ENCODE measurements around the gene ARGLU1. TPM values are rescaled to one million over a fixed set of nuclear protein-coding genes. Genes with fewer than 3 reads are reported as not detected.

The ARGLU1 gene
- polyA plus RNA-seq, 1 donor (not counting 4 experiments of a cell fraction or from before 2014, with no cell fraction given) = 96.8 TPM

- Histone ChIP-seq H3K36me3 (ENCODE audit: control insufficient read depth in 2 of 2, extremely low read depth in 1 of 2, insufficient read depth in 2 of 2, low read length in 2 of 2) (peaks cover 32 to 50% of the 10 kb centered on the region in 2 experiments), H3K4me1 (ENCODE audit: control insufficient read depth, extremely low read depth, insufficient read depth, low read length) (no peaks in the 10 kb centered on the region), H4K20me1 (ENCODE audit: control insufficient read depth, extremely low read depth, insufficient read depth, low read length) (no peaks in the 10 kb centered on the region), H3K9me3 (ENCODE audit: control insufficient read depth, low read depth, low read length) (no peaks in the 10 kb centered on the region), H3K27me3 (ENCODE audit: control insufficient read depth, extremely low read depth, insufficient read depth, low read length) (no peaks in the 10 kb centered on the region), H3K9ac (ENCODE audit: control insufficient read depth, extremely low read depth, insufficient read depth, low read length) (no peak overlapping the region), H3K79me2 (ENCODE audit: control insufficient read depth, insufficient read depth, low read length) (peaks cover 47% of the 10 kb centered on the region), H3K9me1 (ENCODE audit: control insufficient read depth, extremely low read depth, insufficient read depth, low read length) (no peaks in the 10 kb centered on the region), H3K27ac (ENCODE audit: control insufficient read depth, insufficient read depth, low read length) (no peak overlapping the region), H3K4me3 (ENCODE audit: control insufficient read depth in 2 of 3, extremely low read depth in 1 of 3, insufficient read depth in 2 of 3, low read depth in 1 of 3, low read length in 3 of 3) (no peak overlapping the region), H2AFZ (ENCODE audit: control insufficient read depth, low read length) (no peak overlapping the region), H3K4me2 (ENCODE audit: control insufficient read depth, extremely low read depth, insufficient read depth, low read depth, low read length) (no peak overlapping the region)
- FAIRE-seq (no peak), DNase-seq (ENCODE audit: low read depth, low spot score) (no peak)
- dilution Hi-C loops (cut with MboI; ENCODE audit: extremely low pct_ligation_motif_present, low sequenced_read_pairs) = no loop called here
- TF ChIP-seq CTCF (optimal IDR thresholded peaks at IDR 0.05 in 1 of 3, IDR thresholded peaks at IDR 0.05 in 1 of 3, conservative IDR thresholded peaks at IDR 0.05 in 1 of 3; ENCODE audit: extremely low read depth in 1 of 3, insufficient read depth in 2 of 3, low read length in 3 of 3) = no peak
- no peak for TF ChIP-seq EZH2 (IDR thresholded peaks at IDR 0.05; ENCODE audit: low read length)
Measured at GRCh38 chr13:106492588-106493475, 75.1 kb downstream of the ARGLU1 start.

- H3K9ac ChIP-seq (ENCODE audit: control insufficient read depth, extremely low read depth, insufficient read depth, low read length) = no peak overlapping the region
- FAIRE-seq = no peak
Measured at GRCh38 chr13:106491928-106492587, 75.9 kb downstream of the ARGLU1 start.

More at GRCh38 chr13:106491928-106492587, 75.9 kb downstream of the ARGLU1 start:
- H3K79me2 ChIP-seq (ENCODE audit: control insufficient read depth, insufficient read depth, low read length) = peaks cover 41% of the 10 kb centered on the region
- H3K4me1 ChIP-seq (ENCODE audit: control insufficient read depth, extremely low read depth, insufficient read depth, low read length) = no peaks in the 10 kb centered on the region
- no peak overlapping the region for H3K27ac ChIP-seq (ENCODE audit: control insufficient read depth, insufficient read depth, low read length)
- no peaks in the 10 kb centered on the region for H3K9me3 ChIP-seq (ENCODE audit: control insufficient read depth, low read depth, low read length)
- no peaks in the 10 kb centered on the region for H3K27me3 ChIP-seq (ENCODE audit: control insufficient read depth, extremely low read depth, insufficient read depth, low read length)
- peaks cover 32 to 50% of the 10 kb centered on the region in 2 experiments for H3K36me3 ChIP-seq (ENCODE audit: control insufficient read depth in 2 of 2, extremely low read depth in 1 of 2, insufficient read depth in 2 of 2, low read length in 2 of 2)
- H3K4me3 ChIP-seq (ENCODE audit: control insufficient read depth in 2 of 3, extremely low read depth in 1 of 3, insufficient read depth in 2 of 3, low read depth in 1 of 3, low read length in 3 of 3) = no peak overlapping the region
- no peaks in the 10 kb centered on the region for H3K9me1 ChIP-seq (ENCODE audit: control insufficient read depth, extremely low read depth, insufficient read depth, low read length)
- no peak overlapping the region for H3K4me2 ChIP-seq (ENCODE audit: control insufficient read depth, extremely low read depth, insufficient read depth, low read depth, low read length)
- no peak for TF ChIP-seq EZH2 (IDR thresholded peaks at IDR 0.05; ENCODE audit: low read length)
- no peak for TF ChIP-seq CTCF (optimal IDR thresholded peaks at IDR 0.05 in 1 of 3, IDR thresholded peaks at IDR 0.05 in 1 of 3, conservative IDR thresholded peaks at IDR 0.05 in 1 of 3; ENCODE audit: extremely low read depth in 1 of 3, insufficient read depth in 2 of 3, low read length in 3 of 3)
- H2AFZ ChIP-seq (ENCODE audit: control insufficient read depth, low read length) = no peak overlapping the region
- no peak for DNase-seq (ENCODE audit: low read depth, low spot score)
- dilution Hi-C loops (cut with MboI; ENCODE audit: extremely low pct_ligation_motif_present, low sequenced_read_pairs) = no loop called here
- H4K20me1 ChIP-seq (ENCODE audit: control insufficient read depth, extremely low read depth, insufficient read depth, low read length) = no peaks in the 10 kb centered on the region

Other genes starting within 250 kb of the ARGLU1 start
- gene EFNB2, start 32.5 kb downstream of the ARGLU1 start, polyA plus RNA-seq = 29.4 to 68.0 TPM (median 38.9 TPM) in 3 replicates